Inflammatory macrophage treated with lipopolysaccharide for 1 hour (primary cell): ENCODE measurements around the gene DCUN1D5.
A peak's percentile ranks its signal among the peaks of the same experiment; 100 is the strongest.

Source experiments
- DNase-seq, 2 donors: peaks; one replicate each; pipeline ENCODE4 v3.0.0-alpha.2; 2020 to 2022

The DCUN1D5 gene

DNA sequence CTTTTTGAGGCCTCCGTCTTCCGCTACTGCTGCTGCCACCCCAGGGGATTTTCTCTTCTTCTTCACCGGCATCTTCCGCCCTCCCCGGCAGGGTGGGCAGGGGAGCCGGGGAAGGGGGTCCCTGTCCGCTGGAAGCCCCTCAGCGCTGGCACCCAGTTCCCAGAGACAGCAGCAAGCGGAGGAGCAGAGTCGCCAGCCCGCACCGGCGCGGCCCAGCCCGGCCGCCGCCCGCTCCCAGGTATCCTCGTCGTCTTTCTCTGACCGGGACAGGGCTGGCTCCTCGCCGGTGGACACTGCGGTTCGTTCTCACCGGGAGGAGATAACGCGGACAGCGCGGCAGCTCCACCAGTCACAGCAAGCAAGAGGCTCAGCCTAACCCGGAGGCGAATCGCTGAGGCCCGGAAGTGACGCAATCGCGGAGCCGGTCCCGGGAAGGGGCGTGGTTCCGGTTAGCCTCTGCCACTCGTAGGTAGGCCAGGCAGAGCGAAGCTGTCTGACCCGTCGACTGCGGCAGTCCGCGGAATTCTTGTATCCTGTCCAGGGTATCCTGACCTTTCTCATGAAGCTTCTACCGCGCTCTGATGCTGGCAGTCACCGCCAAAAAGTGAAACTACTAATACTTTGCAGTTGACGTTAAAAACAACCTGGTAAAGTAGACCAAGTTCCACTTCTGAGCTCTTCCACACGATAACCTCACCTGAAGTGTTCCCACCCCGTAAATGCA, at the start of gene DCUN1D5:
Gene DCUN1D5 (minus strand): TSS at position 360 of the 724 bp plus-strand sequence. CDS start 288 bp downstream, at position 72.
- peak; percentile 92 to 97 for DNase-seq

DNA sequence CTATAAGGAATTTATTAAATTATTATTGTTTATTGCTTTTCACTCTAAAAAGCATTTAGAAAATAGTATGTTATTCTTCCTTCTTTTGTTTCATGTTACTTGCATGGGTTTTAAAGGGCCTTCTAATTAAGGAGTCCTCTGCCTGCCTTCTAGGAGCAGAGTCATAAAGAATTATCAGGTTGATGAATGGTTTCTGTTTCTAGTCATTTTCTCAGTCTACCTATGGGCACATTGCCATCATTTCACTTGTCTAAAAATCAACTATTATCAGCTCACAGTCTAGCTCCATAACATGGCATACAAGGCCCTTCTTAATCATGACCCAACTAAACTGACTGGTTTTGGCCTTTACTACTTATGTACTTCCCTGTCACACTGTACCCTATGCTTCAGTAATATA, 33.5 kb upstream of the DCUN1D5 start:
- no peak for DNase-seq

DNA sequence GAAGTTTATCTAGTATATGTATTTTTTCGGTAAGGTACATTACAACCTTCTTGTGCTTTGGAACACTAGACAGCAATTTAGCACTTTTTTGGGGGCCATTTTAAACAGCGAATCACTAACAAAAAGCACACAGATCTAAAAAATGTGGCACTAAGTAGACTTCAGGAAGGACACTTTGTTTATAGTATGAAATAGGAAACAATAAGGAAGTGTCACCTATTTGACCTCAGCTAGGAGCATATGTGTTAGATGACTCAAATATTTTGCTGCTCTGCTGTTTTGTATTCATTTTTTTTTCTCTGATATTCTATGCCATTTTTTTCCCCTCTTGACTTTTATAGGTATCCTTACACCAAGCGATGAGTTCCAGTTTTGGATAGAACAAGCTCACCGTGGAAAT, 22.9 kb upstream of the DCUN1D5 start:
- no peak for DNase-seq

DNA sequence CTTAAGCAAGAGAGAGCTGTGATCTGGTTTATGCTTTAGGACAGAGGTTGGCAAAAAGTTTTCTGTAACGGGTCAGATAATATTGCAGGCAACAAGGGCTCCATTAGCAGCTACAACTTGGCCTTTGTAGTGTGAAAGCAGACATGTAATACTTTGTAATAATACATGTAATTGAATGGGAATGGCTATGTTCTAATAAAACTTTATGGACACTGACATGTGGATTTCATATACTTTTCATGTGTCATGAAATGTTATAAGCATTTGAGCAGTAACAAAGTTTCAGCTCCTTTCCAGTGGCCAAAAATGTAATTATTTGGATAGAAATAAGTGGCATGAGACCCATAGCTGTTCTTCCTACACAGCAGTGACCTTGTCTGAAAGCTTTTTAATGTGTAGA, 20.4 kb upstream of the DCUN1D5 start:
- DNase-seq, result no peak

DNA sequence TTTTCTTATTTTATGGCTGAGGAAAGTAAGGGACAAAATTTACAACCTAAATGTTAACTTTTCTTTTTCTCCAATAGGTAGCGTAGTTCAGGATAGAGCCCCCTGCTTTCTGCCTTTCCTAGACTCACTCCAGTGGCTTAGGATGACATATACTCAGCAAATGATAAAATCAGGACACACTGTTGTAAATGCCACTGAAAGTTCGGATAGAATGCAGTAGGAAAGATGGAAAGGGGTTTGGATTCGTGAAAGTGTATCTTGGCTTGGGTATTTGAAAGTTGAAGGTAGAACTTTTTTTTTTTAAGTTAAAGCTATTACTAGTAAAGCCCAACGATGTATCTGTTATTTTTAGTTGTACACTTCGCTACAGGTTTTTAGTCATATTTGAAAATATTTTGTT, 19.4 kb upstream of the DCUN1D5 start:
- no peak for DNase-seq

DNA sequence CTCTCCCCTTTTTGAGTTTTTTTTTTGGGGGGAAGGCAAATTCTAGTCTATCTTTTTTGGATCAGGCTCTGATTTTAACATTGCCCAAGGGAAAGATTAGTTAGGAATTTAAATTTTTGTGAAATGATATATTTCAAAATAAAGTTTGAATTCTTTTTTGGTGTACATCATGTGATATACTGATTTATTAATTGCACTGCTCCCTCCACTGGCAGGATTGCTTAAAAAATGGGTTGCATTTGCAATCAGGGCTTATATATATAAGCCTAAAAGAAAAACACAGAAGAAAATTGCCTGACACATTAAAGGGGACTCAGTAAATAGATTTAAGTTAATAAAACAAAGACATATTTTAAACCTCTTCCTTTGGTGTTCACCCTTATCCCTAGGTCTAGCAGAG, 18.4 kb upstream of the DCUN1D5 start:
- peak in 1 of 2 donors; percentile 11 for DNase-seq

DNA sequence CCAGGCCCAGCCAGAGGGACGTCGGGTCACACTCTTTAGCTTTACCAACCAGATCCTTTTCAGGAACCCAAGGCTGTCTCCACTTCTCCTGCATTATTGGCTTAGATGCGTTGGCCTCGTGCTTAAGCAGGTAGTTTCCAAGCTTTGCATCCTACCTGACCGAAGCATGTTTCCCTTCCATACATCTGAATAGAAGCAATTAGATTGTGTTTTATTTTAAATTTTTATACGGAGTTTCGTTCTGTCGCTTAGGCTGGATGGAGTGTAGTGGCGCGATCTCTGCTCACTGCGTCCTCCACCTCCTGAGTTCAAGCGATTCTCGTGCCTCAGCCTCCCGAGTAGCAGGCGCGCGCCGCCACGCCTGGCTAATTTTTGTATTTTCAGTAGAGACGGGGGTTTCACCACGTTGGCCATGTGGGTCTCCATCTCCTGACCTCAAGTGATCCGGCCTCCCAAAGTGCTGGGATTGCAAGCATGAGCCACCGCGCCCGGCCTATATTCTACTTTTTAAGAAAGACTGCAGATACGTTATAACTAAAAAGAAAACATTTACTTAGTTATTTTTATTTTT, 17.9 kb upstream of the DCUN1D5 start:
- DNase-seq, result no peak

DNA sequence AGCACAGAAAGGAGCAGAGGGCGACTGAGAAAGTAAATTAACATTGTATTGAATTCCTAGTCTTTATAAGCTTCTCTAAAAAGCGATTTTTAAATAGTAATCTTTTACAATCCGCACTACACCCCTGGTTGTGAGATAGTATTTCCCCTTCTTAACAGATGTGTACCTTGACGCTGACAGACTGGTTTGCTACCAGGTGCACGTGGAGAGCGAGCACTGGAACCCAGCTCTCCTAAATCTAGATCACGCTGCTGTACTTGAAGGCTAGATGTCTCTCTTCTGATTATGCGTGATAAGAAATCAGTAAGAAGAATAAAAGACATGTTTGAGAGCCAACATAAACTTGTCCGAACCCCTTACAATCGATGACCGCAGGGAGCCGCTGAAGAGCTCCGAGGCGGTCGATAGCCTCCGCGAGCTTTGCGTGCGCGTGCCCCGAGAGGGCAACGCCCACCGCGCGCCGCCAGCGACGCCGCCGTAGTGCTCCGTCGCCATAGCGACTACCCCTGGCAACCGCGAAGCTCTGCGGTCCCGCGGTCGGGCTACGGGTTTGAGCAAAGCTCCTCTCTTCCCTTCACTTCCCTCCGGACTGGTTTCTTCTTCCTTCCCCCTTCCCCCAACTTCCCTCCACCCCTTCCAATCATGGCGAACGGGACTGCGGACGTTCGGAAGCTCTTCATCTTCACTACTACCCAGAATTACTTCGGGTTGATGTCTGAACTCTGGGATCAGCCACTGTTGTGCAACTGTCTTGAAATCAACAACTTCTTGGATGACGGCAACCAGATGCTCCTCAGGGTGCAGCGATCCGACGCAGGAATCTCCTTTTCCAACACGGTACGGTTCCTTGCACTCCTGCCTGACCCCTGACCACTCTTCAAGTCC, 17.2 kb upstream of the DCUN1D5 start, which contains the start of gene DYNC2H1:
Gene DYNC2H1 (plus strand): TSS at position 494 of the 885 bp plus-strand sequence. CDS start 149 bp downstream, at position 643.
- DNase-seq, result peak; percentile 83 to 89

DNA sequence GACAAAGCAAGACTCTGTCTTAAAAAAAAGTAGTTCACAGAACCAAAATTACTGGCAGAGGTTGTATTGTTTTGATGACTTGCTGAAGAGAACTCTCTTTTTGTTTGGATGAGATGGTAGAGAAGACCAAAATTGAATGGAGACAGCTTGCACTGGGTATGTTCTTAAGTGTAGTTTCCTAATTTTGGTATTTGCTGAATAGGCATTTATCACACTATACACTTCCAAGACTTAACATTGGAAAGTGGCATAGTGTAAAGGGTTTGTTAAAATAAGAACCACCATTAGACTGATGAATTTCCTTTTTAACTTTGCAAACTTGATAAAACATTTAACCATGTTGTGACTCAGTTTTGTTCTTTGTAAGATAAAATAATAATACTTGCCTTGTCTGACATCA, 5.3 kb upstream of the DCUN1D5 start:
- no peak for DNase-seq

DNA sequence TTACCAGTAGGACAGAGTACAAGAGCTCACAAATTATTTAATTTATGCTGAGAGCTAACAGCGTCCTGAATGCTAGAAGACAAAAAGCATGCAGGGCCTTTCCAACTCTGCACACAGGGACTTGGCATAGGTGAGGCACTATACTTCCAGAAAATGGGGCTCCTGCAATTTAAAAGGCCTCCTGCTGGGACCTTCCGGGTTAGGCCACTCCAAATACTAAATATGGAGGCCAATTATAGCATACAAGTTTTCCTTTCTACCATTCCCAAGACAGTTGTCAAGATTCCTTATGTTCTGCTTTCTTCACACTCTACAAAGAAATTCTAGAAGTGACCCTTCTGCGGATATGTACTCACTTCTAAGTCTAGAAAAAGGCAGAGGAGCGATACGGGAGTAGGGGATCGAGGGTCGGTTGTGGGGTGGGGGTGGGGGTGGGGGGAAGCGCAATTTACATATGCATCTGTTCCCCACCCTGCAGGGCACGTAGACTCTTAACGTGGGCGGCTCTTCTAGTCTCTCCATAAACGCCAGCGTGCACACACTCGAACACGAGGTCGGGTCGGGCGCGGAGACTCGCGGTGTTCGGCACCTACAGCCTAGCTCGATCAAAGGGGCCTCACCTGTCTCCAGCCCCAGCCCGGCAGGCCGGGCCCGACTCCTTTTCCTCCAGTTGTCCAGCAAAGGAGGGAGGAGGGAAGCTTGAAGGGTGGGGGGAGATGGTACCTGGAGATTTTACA, 728 bp downstream of the DCUN1D5 start:
- peak; percentile 43 to 53 for DNase-seq

DNA sequence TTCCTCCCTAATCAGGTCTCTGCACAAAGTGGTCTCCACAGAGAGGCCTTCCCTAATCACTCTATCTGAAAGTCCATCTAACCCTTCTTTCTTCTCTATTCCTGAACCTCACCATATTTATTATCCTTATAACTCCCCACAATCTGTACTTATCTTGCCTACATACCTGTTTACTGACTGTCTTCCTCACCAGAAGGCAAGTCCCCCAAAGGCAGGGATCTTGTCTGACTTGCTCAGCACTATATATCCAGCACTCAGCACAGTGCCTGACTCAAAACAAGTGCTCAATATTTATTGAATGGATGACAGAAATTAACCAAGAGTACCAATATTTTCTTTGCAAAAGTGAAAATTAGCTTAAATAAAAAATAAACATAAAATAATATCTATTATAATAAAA, 5.5 kb downstream of the DCUN1D5 start:
- no peak for DNase-seq

DNA sequence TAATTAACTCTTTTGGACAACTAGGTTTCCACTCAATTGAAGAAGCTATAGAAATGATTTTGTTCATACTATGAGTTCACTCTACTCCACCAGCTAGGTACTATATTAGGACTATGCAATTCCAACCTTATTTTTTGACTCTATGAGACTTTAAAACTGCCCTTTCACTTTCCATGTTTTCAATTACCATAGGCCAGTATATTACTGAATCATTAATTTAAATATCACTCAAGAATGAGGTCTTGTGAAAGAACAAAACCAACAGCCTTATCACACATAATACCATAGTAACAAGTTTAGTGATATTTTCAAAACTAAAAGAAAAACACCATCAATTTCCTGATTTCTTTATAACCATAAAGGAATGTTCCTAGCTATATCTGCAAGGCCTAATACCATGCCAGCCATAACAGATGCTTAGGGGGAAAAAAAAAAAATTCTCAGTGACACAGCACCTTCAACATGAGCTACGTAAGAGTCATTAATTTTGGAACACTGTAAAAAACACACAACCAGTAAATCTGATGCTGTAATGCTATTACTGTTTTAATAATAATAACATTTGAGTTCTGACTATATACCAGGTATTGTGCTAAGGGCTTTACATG, 6.1 kb downstream of the DCUN1D5 start:
- no peak for DNase-seq

DNA sequence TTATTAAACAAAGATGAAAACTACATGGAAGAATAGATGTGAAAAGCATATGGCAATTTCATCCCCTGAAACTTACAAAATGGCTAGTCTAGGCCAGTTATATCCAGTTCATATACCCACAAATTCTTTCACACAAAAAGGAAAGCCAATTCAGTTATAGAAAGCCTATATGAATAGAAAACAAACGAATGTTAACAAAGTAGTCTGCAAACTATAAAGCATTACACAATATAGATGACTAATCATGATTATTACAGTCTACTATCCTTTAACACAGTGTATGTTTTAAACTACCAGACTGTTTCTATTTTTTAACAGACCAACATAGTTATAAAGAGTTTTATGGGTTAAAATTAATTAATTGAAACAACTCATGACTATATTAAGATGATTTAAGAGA, 12.1 kb downstream of the DCUN1D5 start:
- peak; percentile 13 to 17 for DNase-seq

DNA sequence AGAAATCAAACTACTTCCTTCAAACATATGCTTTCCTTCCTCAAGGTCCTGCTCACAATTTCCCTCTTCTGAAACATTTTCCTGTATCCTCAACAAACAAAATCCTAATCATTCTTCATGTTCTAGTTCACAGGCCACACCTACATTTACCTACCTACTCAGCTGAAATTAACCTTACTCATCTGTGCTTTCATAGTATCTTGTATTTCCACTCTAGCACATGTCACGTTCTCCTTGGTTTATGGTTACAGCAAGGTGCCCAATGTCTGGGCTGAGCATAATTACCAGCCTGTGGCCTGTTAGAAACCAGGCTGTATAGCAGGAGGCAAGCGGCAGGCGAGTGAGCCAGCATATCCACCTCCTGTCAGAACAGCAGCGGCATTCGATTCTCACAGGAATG, 13.2 kb downstream of the DCUN1D5 start:
- DNase-seq, result no peak

DNA sequence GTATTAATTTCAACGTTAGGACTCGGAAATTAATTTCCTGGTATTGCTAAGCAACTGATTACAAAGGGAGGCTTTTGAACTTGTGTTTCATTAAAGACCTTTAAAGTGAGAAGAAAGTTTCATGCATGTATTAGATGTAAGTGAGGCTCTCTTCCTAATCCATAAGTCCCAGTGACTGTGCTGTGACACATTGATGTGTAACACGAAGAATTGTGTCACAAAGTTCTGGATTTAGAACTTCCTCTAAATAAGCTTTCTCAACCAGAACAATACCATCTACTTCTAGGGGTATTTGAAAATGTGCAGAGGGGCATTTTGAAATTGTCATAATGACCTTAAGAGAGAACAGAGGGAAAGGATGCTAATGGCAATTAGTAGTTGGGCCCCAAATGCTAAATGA, 14.4 kb downstream of the DCUN1D5 start:
- DNase-seq, result peak; percentile 70 to 75

DNA sequence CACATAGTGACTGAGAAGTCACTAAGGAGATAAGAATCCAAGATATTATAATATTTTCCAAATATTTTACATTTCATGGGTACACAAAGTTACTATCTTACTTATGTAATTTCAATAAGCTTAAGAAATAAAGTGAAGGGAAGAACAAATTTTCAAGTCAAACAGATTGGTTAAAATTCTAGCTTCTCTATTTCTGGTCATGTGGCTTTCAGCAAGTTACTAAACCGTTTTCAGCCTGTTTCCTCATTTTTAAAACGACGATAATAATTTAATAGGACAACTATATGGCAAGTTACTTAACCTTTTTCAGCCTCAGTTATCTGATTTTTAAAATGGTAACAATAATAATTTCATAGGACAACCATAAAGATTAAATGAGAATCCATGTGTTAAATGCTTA, 15.6 kb downstream of the DCUN1D5 start:
- DNase-seq, result peak; percentile 25 to 26

DNA sequence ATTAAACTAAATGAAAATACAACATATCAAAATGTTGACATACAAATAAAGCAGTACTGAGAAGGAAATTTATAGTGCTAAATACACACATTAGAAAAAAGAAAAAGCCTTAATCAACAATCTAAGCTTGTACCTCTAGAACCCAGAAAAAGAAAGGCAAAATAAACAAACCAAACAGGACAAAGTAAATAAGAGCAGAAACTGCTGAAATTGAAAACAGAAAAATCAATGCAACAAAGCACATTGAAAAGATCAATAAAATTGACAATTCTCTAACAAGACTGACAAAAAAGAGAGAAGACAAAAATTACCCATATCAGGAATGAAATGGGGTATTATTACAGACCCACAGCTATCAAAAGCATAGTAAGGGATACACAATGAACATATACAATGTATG, 21.0 kb downstream of the DCUN1D5 start:
- no peak for DNase-seq

DNA sequence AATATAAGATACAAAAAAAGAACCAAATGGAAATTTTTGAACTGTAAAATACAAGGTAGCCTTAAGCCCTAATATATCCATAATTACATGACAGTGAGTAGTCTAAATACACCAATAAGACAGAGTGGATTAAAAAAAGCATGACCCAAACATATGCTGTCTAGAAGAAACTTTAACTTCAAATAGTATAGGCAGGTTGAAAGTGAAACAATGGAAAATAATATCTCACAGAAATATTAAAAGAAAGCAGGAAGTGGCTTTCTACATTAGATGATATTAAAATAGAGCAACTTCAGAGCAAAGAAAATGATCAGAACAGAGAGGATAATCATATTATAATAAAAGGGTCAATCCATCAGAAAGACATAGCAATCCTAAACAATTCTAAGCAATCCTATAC, 21.8 kb downstream of the DCUN1D5 start:
- no peak for DNase-seq

DNA sequence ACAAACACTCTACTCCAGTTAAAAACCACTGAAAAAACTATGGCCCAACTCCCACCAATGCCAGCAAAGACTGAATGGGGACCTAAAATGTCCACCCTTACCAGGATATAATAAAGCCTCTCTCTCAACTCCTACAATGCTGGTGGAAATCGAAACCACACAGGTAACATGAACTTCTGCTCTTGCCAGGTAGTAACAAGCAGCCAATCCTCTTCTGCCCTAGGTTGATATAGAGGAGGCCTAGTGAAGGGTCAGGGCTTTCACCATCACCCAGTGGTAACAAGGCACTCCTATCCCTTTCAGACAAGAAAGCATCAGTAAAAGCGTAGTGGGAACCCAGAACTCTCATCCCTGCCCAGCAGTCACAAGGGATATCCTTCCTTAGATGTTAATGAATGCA, 22.6 kb downstream of the DCUN1D5 start:
- no peak for DNase-seq

DNA sequence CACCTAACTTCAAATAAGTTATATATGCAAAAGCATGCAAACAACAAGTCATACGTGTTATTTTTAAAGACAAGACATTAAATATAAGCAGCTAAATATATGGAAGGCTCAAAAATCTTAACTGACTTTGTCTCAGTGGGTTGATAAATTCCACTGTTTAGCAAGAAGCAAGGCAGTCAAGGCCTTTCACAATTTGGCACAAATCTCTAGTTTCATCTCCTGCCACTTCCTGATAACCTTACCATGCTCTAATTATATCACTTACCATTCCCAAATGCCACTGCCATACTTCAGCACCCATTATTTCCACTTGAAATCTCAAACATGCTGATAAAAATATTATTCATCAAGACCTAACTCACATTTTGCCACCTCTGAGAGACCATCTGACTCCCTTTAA, 24.8 kb downstream of the DCUN1D5 start:
- peak; percentile 47 to 57 for DNase-seq

DNA sequence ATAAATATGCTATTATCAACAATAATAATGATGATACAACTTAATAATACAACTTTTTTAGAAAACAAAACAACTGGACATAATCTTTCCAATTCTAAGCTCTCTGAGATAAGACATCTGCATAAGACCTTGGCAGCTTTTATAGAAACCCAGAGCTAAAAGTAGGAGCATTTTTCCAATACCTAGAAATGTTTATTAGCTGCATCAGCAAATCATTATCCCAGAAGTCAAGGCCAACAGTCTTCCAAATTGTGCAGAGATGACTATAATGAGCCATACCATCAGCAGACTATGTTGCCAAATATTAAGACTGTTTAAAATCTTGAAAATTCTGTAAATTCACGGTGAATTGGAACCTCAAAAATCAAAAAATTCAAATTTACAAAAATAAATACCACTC, 30.3 kb downstream of the DCUN1D5 start:
- DNase-seq, result no peak

DNA sequence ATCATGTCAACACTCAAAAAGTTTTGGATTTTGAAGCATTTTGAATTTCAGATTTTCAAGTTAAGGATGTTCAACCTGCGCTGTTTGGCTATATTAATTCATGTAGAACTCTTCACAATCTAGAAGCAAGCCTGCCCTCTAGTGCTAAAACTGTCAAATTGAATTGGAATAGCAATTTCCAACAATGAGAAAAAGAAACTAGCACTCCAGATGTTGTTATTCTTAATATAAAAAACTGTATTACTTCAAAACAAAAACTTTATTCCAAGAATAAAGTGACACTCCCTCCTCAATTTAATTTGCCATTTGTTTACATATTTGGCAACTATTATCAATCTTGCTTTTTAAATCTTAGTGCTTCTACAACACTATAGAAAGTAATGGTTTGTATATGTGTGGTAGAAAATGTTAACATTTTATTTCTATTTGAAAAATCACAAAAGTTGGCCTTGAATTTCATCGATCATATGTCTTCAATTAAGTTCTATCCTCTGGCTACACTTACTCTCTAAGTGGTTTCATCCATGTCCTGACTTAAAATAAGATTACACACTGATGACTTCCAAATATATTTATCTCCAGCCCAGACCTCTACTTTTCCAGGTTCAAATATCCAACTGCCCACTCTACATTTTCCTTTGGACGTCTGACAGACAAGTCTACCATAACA, 36.6 kb downstream of the DCUN1D5 start:
- peak; percentile 27 to 60 for DNase-seq
